D341Med (cell line): Measurements from ENCODE around the gene PDE3A.
"Not testable (repeated sequence)": the region's sequence is repeated elsewhere in the genome, so short reads cannot be mapped to it uniquely, and the experiment has no call there.

Source experiments
- DNase-seq: peaks from one replicate; pipeline ENCODE4 v3.0.0; 2012; ENCODE audit warnings: low spot score

PDE3A gene

DNA sequence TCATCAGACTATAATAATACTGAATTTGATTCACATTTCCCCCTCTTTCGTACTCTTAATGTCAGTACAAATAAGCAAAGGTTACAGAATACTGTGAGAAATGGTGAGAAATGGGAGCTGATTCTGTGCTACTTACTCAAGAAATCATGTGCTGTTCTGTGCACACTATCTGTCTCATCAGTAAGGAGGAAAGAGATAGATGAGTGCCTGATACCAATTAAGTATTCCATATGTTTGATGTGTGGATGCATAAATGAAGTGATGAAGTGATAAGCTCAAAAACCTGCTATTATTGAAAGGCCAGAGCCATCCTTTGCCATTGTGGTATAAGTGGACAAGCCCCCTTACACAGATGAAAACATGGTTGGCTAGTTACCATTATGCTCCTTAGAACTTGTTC, 127.7 kb downstream of the PDE3A start:
- no peak for DNase-seq

DNA sequence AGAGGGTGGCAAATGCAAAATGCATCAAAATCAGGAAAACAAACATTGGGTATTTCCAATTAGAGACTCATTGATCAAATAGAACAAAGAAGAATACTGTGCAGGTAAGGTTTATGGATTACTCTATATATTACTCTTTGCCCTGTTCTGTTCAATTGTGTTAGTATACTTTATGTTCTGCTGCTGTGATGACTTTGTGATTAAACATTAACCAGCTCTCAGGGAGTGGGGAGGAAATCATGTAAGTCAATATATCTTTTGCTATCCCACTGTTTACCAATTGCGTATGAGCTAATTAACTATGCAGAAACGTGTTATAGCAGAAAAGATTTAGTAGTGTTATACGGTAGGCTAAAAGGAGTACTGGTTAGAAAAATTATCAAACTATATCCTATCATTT, 129.4 kb downstream of the PDE3A start:
- DNase-seq, result no peak

DNA sequence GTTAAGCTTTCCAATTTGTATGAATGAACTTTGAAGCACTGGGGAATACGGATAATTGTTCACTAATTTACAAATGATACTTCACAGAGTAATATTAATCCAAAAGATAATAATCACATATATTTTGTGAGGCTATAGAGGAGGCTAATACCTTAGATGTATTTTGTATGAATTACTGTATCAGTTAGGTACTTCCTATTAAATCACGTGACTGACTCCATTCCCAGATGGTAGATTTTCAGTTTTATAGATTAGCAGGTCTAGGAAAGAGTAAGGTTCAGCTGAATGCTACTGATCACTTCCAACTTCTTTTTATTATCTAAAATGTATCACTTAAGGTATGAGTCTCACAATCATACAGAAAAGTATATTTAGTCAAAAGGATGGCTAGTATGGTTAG, 133.6 kb downstream of the PDE3A start:
- DNase-seq, result no peak

DNA sequence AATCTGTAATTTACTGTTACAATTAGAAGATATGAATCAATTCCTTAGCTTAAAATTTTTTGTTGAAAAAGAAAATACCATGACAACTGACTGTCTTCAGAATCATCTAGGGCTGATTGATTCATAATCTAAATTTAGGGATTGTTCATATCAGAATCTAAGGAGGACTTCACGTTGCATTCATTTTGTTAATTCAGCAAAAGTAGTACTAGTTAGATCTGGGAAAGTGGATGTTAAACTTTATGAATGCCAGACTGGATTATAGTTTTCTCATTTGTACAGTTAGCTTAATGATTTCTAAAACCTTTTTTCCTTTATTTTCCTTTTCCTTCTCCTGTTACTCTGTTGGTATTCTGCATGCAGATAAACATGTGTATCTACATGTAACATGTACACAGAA, 135.5 kb downstream of the PDE3A start:
- DNase-seq, result no peak

DNA sequence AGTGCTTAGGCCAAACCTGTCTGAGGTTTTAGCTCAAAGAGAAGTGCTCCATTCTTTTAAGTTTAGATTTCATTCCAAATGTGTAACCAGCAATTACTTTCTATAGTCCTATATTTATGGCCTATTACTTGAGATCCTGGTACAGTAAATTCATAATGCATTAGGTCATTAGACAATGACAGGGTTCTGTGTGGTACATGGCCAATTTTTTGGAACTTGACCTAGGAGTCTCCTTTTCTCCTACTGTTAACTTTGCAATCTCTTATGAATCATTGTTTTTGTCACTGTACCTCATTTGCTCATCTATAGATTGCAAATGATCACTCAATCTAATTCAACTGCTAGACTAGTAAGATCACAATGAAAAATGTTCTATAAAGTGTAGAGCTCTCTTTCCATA, 136.7 kb downstream of the PDE3A start:
- no peak for DNase-seq

DNA sequence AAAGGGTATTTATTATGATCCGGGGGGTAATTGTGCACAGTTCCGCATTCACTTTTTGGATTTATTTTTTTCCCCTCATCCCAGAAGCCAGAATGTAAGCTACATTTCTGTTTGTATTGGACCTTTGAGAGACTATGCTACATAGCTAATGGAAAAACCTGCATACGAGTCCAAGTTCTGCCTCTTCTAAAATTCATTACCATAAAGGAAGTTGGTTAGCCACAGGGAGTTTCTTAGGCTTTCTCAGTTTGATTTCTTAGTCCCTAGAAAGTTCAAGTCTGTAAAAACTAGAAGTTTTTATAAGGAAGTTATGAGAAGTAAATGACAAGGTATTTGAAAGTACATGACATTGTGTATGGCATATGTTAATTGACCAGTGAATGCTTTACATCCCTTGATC, 138.7 kb downstream of the PDE3A start:
- no peak for DNase-seq

DNA sequence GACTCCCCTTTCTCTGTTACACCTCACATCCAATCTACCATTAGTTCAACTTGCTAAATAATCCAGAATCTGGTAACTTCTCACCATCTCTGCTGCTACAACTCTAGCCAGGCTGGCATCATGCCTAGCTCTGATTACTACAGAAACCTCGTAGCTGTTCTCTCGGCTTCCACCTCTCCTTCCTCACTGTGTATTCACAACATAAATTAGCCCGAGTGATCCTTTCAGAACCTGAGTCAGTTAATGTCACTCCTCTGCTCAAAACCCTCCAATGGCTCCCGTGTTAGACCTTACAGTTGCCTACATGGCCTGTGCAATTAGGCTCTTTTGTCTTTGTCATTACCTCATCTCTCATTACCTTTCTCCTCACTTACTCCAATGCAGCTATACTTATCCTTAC, 139.4 kb downstream of the PDE3A start:
- DNase-seq, result no peak

DNA sequence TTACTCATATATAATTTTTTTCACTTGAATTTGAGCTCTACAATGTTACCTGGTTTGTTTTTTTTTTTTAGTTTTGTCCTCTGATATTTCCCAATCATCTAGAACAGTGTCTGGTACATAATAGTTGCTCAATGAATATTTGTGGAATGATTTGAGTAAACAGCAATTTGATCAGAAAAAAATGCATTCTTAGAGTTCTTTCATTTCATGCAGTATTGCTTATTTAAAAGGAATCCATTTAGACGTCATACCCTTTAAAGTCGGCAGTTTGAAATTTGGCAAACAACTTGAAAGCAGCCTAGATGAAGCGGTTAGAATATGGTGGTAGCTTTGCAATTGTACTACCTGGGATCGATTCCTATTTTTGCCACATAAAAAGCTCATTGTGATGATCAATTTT, 140.0 kb downstream of the PDE3A start:
- no peak for DNase-seq

DNA sequence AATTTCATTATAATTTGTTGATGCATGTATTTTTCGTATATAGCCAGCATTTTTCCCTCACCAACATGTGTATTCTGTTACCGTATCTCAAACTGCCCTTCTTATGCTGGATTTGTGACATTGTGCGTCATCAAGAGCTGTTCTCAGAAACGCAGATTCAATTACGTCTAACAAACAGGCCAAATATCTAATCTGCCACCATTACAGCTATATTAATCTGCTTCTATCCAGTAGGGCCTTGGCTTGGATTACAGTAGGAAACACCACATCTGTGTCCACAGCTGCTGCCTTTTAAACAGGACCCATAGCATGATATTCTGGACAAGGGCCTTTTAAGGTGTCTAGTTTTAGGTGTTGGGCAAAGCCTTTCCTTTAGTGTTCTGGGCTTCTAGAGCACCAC, 140.6 kb downstream of the PDE3A start:
- no peak for DNase-seq

DNA sequence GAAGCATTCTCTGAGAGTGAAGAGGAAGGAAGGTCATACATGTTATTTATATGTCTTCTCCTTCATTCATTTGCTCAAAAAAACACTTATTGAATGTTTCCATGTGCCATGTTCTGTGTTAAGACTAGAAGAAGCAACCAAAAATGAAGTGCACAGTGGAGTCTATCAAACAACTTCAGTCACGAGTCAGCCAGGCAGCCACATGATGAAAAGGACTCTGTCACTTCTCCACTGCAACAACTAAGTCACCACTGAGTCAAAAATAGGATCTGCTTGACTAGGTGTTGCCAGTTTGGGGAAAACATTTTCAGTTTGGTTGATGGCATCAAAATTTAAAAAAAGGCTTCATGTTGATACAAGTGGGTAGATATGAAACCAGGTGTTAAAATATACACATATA, 142.5 kb downstream of the PDE3A start:
- no peak for DNase-seq

DNA sequence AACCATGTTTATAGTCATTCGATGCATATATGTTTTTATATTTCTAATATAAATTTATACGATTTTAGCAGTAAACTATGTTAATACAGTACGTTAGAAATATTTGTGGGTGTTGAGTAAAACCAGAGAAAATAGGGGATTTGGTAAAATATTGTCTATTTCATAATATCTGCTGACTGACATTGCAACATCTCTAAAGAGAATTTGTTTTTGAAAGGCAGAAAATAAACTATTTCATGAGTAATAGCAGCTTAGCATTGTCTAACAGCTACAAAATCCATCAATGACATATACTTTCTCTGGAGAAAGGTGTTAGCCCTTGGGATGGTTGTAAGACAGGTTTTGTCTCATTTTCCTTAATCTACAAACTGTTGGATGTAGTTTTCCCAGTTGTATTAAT, 144.9 kb downstream of the PDE3A start:
- DNase-seq, result no peak

DNA sequence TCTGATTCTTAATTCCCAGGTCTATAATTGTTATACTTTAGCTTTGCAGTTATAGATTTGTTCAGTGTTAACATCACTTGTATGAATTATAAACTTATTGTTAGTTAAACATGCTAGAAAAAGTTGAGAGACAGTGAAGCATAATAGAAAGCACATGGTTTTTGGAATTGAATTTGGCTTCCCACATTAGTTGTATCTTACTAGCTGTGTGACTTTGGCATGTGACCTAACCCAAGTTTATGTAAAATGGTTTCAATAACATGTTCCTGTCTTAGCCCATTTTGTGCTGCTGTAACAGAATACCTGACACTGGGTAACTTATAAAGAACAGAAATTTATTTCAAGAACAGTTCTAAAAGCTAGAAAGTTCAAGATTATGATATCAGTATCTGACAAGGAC, 146.3 kb downstream of the PDE3A start:
- DNase-seq, result no peak

DNA sequence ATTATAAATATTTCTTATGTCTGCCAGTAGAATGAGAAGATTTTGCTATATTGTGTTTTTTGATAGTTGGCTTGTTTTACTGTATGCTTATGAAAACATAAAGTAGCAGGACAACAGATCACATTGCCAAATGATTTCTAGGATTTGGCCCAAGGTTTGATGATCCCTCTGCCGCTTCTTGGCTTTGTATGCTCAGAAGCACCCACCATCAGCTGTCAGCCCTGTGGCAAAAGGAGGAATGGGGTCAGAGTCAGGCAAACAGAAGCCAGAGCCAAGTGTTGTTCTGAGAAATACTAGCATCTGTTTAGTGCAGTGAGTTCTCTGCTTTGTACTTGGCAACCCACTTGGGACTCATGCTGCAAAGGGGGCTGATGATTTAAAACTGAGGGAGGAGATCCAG, 152.2 kb downstream of the PDE3A start:
- no peak for DNase-seq

DNA sequence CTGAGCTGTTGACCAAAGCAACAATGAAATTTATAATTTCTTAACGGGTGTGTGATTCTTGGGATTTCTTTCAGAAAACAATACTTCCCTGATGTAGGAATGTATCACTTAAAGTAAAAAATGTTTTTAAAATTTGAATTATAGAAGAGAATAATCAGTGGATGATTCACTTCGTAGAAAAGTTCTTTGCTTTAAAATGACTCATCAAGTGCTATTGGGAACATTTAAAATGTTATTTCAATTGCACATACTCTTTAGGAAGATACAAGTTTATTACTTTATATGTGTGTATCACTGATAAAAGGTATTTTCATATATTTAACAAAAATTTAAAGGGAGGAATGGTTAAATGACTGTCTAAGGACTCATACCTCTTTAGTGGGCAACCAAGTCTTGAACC, 155.3 kb downstream of the PDE3A start:
- no peak for DNase-seq

DNA sequence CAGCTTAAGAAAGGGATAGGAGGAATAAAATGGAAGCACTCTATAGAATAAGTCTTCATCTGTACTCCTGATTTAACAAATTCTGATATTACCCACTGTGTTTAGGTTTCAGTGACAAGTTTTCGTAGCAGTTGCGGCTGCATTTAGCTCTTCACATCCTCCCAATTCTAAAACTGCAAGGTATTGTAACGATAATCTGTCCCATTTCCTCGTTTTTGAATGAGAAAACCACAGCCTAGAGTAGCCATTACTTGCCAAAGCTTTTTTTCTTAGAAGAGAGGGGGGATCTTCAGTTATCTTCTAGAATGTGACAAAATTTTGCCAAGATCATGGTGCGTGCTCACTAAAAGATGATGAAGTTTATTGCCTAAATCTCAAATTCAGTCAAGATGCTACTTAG, 155.8 kb downstream of the PDE3A start:
- DNase-seq, result no peak

DNA sequence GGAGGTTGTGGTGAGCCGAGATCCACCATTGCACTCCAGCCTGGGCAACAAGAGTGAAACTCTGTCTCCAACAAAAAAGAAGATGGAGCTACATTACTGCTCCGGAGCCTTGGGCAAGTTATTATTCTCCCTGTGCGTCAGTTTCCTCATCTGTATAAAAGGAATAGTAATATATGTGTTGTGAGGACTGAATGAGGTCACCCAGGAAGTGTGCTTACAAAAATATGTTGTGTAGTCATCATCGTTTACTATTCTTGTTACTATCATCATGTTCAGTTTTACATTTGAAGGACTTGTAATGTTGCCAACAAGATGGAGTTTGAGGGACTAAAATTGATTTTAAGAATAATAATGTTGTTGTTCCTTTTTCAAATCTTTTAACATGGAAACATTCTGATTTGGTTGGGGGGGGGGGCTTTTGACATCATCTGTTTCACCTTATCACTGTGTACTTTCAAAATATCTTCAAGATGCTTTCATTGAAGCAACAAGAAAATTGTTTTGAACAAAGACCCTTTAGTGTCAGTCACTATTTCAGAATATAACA, 156.8 kb downstream of the PDE3A start:
- DNase-seq, result no peak

DNA sequence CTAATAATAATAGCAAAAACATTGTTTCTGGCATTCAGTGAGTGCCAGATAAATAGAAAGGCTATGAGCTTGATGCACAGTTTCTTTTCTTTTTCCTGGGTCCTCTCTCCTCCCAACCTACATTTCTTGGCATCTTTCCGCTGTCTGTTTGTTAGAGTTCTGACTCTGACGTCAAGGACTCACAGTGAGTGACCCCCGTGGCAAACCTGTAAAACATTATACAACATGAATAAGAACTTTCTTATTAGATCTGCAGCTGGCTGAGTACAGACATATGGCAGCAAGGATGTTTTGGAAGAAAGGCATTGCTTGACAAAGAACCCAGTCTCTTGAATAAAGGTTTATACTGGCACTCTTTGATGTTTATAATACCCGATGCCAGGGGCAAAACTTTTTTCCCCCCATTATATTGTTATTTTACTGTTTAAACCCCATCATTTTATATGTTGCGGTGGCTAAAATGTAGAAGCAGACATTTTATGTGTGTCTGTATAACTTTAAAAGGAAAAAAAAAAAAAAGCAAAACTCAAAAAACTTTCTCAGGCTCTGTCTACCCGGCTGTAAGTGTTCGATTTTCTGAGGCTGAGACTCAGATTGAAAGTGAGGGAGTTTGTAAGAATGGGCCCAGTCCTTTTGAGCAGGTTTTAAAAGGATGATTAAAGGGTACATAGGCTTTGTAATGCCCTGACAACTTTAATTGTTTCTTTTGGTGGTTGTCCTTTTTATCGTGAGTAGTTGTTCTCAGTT, 159.3 kb downstream of the PDE3A start:
- DNase-seq, result no peak

DNA sequence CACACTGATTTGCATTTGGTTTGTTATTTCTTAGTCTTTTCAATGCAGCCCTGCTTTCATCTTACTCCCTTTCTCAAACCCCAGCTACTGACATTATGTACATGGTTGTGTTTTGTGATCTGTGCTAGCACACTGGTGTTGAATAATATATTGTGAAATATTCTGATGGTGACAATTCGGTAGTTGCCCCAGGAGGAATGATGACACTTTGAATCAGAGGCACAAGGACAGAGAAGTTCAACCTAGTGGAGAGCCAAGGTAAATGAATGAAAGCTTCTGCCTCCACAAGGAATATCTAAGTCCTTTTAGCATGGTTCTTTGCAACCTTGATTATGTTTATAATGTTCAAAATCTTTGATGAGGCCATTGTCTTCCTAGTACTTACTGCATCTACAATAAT, 159.9 kb downstream of the PDE3A start:
- no peak for DNase-seq

DNA sequence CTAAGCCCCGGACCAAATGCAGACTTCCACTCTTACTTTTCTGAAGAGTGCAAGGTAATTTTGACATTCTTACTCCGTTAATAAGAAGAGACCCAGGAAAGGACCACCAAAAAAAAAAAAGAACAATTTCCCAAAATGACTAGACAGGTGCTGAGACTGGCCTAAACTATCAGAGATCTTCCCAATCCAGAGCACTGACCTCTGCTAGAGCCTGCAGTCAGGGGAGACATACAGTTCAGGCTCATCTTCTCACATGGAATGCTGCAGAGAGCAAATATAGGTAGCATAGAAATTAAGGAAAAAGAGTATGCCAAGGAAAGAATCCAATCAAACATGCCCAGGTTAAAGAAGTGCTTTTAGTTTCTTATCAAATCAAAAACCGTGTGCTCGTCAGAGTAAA, 177.9 kb downstream of the PDE3A start:
- no peak for DNase-seq

DNA sequence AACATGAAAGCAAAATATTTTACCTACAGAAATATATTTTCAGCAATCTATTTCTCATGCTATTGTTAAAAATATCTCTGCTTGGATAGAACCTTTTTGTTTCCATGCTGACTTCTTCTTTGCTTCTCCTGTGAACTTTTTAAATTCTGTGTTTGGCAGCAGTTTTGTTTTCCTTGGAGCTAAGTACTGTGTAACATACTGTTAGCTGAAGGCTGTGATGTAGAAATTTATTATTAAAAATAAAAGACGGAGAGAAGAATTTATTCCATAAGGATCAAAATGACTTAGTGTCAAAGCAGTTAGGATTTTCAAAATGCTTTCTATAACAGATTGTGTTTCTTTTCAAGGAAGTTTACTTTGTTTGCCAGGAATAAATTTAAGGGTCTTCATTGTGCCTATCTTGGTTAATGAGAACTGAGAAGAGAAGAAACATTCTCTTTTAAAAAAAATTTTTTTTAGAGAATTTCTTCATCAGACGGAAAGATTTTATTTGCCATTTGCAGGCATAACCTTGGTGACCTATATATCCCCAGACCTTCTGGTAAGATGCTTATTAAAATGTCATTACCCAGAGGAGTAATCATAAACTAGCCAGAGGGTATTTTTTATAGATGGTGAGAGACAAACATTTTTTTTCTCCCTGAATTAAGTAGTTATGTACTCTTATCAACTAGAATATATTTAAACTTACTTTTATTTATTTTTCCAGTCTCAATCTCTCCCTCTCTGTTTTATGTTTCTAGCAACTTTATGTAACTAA, 179.7 kb downstream of the PDE3A start:
- no peak for DNase-seq

DNA sequence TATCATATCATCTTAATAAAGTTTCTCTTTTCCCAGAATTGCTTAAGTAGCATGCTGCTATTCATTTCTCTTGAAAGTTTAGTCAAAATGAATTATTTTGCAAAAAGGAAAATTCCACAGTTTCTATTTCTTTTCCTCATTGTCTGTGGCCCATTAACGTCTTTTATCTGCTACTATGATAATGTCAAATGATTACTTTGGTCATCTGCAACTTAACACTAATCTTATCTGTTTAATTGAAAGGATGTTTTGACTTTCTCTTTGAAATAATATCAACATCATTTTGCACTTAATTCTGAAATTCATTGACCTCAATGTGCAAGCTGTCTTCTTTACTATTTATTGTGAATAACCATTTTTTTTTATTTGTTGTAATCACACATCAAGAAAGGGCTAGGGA, 180.3 kb downstream of the PDE3A start:
- no peak for DNase-seq

DNA sequence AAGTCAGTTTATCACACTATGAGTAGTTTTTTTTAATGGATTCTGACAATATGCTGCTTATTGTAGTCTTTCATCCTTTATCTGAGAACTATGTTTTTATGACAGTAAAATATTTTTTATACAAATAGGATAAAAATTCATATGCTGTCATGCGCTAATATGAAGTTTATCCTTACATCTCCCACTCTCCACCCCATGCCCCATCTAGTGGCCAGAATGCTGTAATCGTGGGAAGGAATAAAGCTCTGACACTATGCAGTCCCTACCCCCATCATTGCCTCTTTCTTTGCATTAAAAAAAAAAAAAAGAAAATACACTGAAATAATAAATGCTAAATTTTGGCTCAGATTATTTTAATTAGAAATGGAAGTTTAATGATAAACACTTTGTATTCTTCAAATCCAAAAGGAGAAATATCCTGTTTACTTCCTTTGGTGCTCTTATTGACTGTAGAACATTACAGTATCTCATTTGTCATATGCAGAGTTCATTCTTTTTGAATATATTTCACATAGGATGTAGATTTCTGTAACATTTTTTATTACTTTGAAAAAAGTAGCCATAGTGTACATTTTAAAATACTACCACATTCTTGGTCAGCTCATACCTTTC, 180.9 kb downstream of the PDE3A start:
- DNase-seq, result peak; percentile 31

DNA sequence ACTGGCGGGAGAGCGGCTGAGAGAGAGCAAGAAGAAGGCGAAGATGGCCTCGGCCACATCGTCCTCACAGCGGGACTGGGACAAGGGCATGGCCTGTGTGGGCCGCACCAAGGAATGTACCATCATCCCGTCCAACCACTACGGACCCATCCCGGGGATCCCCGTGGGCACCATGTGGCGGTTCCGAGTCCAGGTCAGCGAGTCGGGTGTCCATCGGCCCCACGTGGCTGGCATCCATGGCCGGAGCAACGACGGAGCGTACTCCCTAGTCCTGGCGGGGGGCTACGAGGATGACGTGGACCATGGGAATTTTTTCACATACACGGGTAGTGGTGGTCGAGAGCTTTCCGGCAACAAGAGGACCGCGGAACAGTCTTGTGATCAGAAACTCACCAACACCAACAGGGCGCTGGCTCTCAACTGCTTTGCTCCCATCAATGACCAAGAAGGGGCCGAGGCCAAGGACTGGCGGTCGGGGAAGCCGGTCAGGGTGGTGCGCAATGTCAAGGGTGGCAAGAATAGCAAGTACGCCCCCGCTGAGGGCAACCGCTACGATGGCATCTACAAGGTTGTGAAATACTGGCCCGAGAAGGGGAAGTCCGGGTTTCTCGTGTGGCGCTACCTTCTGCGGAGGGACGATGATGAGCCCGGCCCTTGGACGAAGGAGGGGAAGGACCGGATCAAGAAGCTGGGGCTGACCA, 183.6 kb downstream of the PDE3A start:
- DNase-seq, result not testable (repeated sequence)
